Activated CD8-positive, alpha-beta memory T cell treated with anti-CD3 and anti-CD28 coated beads, Interleukin-2, amount 50 U/mL, for 1 hour (primary cell): ENCODE measurements around the gene CDT1.

Source experiments
- DNase-seq: peaks from one replicate; pipeline ENCODE4 v3.0.0-alpha.2; 2020; ENCODE audit errors: extremely low read depth

The CDT1 gene

DNA sequence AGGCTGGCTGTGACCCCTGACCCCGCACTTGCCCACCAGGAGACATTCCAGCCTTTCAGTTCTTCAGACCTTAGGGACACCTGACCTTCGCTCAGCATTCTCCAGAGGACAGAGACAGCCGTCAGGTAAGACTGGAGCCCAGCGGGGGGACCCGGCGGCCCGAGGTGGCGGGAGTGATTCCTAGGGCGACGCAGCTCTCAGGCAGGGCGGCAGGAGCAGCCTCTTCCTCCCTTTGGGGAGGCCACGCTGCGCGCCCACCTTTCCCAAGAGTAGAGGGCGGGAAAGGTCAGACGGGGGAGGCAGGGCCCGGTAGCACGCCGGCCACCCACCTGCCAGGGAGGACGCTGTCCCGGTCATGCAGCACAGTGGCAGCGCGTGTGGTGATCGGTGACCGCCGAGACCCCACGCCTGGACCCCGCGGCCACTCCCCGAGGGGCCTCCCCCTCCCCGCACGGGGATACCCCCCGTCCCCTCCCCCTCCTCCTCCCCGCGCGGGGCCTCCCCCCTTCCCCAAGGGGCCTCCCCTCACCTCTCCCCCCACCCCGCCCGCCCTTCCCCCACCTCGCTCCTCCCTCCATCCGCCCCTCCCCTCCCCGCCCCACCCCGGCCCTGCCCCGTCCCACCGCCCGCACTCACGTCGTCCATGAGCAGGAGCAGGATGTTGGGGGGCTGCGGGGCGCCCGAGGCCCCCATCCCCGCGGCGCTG lies 52.7 kb downstream of the CDT1 start:
- DNase-seq, result no peak

GRCh38 chr16:88856828-88857727 lies 53.5 kb downstream of the CDT1 start, which contains the start of the genes GALNS and TRAPPC2L:
GALNS (minus strand) TSS chr16:88856947; CDS start chr16:88856877, 70 bp downstream.
TRAPPC2L (plus strand) TSS chr16:88857127; CDS start chr16:88857151, 24 bp downstream.
- DNase-seq, result peak; percentile 94

- DNase-seq, result peak; percentile 32
Measured at GRCh38 chr16:88857728-88858339, 54.2 kb downstream of the CDT1 start.
